AG04449 (cell line): ENCODE data around the gene NPTN.

Source experiments
- CTCF ChIA-PET: fragments of 350-600 bp; formaldehyde crosslinking; extraction: SDS; loops from one replicate; lab custom pipeline; 2021; ENCODE audit warnings: antibody characterized with exemption; lab: Yijun Ruan, JAX
- POLR2A ChIA-PET: fragments of 400-600, 350-600 bp; formaldehyde crosslinking; extraction: SDS; loops from one replicate; lab custom pipeline; 2020; ENCODE audit warnings: antibody characterized with exemption, inconsistent platforms; lab: Yijun Ruan, JAX
- DNase-seq: peaks from one replicate; pipeline ENCODE4 v3.0.0-alpha.2; 2010; ENCODE audit warnings: low read depth, low spot score
- H3K4me3 ChIP-seq: 2 replicates; pipeline ENCODE4 v1.5.1; 2011; ENCODE audit warnings: low read depth, mild to moderate bottlenecking, control low read depth, low read length
- TF ChIP-seq, protein P1 (sequence below): IDR thresholded peaks from one replicate; pipeline ENCODE4 v1.5.1; 2011; ENCODE audit warnings: mild to moderate bottlenecking, moderate library complexity, low read length, control low read depth, inconsistent platforms; ENCODE audit not compliant: insufficient read depth; ENCODE audit errors: missing control alignments

The NPTN gene

DNA sequence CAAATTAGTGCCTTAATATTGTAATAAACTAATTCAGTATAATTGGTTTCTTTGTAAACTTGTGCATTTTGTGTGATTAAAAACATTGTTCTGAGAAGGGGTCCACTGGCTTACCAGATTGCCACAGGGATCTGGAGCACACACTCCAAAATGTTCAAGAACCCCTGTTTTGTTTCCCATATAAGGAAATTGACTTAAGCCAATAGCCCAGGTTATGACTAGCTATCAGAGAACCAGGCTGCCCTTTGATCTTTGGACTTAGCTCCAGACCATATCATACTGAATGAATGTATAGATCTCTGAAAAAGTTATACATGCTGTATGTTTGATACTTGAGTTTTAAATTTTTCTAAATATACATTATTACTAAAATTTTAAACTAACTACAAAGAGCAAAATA, 91.7 kb downstream of the NPTN start:
- POLR2A ChIA-PET, result no interaction called here
- CTCF ChIA-PET, result interaction anchor here (0.6 kb wide), 1 partner anchor 159 kb away, joined by 4 read pairs; no protein-coding TSS in a partner anchor
- TF ChIP-seq, protein P1, sequence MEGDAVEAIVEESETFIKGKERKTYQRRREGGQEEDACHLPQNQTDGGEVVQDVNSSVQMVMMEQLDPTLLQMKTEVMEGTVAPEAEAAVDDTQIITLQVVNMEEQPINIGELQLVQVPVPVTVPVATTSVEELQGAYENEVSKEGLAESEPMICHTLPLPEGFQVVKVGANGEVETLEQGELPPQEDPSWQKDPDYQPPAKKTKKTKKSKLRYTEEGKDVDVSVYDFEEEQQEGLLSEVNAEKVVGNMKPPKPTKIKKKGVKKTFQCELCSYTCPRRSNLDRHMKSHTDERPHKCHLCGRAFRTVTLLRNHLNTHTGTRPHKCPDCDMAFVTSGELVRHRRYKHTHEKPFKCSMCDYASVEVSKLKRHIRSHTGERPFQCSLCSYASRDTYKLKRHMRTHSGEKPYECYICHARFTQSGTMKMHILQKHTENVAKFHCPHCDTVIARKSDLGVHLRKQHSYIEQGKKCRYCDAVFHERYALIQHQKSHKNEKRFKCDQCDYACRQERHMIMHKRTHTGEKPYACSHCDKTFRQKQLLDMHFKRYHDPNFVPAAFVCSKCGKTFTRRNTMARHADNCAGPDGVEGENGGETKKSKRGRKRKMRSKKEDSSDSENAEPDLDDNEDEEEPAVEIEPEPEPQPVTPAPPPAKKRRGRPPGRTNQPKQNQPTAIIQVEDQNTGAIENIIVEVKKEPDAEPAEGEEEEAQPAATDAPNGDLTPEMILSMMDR, result no peak
- no peak for DNase-seq
- no peak overlapping the region for H3K4me3 ChIP-seq

DNA sequence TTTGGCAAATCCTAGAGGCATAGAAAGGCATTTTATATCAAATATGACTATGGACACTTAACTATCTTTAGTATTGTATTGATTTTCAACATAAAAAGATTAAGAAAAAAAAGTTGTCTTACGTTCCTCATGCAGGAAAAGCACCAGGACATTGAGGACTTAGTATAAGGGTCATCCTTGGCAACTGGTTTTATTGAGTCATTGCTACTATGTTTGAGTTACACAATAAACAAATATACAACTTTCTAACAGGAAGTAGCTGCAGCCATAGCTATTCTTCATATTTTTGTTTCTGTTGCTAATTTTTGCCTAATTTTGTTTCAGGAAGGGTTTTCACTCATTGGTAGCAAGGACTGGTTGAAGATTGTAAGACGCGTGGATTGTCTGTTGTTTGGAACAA, 93.0 kb downstream of the NPTN start:
- TF ChIP-seq, protein P1, result no peak
- H3K4me3 ChIP-seq, result no peak overlapping the region
- no peak for DNase-seq
- POLR2A ChIA-PET, result no interaction called here
- CTCF ChIA-PET, result interaction anchor here (1.4 kb wide), 1 partner anchor 96 kb away, joined by 6 read pairs; no protein-coding TSS in a partner anchor

DNA sequence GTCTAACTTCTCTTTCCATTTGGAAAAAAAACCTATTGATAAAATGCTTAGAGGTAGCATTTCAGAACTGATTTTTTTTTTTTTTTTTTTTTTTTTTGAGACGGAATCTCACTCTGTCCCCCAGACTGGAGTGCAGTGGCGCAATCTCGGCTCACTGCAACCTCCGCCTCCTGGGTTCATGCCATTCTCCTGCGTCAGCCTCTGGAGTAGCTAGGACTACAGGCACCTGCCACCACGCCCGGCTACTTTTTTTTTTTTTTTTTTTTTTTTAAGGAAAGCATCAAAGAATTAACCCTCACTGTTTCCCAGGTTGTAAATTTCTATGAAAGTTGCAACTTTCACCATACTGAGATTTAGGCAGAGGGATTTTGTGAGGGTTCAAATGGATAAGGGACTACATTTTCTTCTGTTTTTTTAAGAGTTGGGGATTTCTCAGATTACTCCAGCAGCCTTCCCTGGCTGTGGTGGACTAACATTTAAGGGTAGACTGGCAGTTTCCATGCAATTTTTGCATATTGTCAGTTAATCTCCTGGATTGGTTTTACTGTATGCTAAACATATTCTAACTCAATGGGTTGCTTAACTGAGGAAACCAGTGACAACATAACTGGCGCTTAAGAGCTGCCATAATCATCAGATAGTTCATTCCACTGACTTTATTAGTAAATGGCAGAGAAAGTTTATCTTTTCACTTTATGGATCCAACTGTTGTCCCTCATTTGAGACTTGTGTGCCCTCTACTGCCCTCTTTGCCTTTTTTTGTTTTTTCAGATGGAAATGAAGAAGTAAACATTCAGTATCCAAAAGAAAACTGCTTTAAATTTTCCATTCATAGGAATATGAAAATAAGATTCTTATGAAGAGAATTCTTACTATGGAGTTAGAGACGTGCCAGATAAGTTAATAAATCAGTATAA, 93.7 kb downstream of the NPTN start:
- ChIA-PET POLR2A (no interaction called here), CTCF (interaction anchor here (1.4 kb wide), 1 partner anchor 97 kb away, joined by 6 read pairs; no protein-coding TSS in a partner anchor)
- no peak for DNase-seq
- H3K4me3 ChIP-seq, result no peak overlapping the region
- TF ChIP-seq, protein P1, result no peak

DNA sequence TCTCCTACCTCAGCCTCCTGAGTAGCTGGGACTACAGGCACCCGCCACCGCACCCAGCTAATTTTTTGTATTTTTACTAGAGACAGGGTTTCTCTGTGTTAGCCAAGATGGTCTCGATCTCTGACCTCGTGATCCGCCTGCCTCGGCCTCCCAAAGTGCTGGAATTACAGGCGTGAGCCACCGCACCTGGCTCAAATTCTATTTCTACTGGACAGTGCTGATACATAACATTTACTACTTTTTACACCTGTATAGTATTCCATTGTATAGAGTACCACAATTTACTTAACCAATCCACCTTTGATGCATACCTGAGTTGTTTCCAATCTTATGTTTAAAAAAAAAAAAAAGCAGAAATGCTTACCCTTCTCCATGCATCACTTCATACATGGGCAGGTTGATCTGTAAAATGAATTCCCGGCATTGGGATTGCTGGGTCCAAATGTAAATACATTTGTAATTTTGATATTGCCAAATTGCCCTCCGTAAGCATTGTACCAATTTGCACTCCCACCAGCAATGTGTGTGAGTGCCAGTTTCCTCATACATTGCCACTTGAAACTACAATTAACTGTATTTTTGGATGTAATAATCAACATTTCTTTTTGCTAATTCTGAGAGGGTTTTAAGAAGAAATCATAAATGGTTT, 94.5 kb downstream of the NPTN start:
- ChIA-PET POLR2A (no interaction called here), CTCF (no interaction called here)
- TF ChIP-seq, protein P1, result no peak

DNA sequence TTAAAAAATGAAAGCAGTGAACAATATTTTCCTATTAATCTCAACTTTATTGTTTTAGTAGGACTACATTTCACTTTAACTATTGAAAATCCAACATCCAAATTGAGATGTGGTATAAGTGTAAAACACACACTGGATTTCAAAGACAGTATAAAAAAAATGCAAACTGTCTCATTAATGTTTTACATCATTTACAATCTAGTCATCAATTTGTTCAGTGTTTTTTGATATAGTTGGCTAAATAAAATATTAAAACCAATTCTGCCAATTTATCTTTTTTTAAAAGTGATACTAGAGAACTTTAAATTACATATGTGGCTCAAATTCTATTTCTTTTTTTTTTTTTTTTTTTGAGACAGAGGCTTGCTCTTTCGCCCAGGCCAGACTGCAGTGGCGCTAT, 95.1 kb downstream of the NPTN start:
- no peak for DNase-seq
- no peak overlapping the region for H3K4me3 ChIP-seq
- POLR2A ChIA-PET, result no interaction called here
- TF ChIP-seq, protein P1, result no peak
- CTCF ChIA-PET, result no interaction called here

More for the DNA sequence above, 94.5 kb downstream of the NPTN start:
- DNase-seq, result no peak
- H3K4me3 ChIP-seq, result no peak overlapping the region

DNA sequence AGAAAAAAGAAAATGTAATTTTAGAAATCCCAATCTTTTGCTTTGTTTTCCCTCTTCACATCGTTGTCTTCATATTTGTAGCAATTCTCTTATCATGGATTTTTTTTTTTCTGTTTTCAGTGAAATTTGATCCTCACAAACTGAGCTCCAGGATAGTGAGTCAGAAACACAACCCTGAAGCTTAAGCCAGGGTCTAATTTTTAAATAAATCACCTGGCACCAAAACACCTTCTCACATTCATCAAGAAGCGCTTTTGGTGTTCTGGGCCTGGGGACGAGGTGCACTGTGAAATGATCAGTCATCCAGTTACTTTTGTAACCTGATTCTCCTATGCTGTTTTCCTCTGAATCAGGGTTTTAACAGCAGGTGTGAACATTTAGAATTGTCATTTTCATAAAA, 102.5 kb downstream of the NPTN start:
- DNase-seq, result no peak
- TF ChIP-seq, protein P1, result no peak
- CTCF ChIA-PET, result interaction anchor here (1.8 kb wide), 1 partner anchor 105 kb away, joined by 4 read pairs; no protein-coding TSS in a partner anchor
- no peak overlapping the region for H3K4me3 ChIP-seq
- POLR2A ChIA-PET, result no interaction called here
